GM12891 (cell line): ENCODE measurements around the gene ATP6AP2.
"Not testable (repeated sequence)": the region's sequence is repeated elsewhere in the genome, so short reads cannot be mapped to it uniquely, and the experiment has no call there.

Experiments
- DNase-seq: peaks from one replicate; pipeline ENCODE4 v3.0.0; 2011; ENCODE audit warnings: low spot score; ENCODE audit not compliant: insufficient read length
- FAIRE-seq: peaks from 2 replicates; lab custom pipeline; 2011; peaks lifted over from hg19 to GRCh38; lab: Jason Lieb, UNC
- PAX5 ChIP-seq: IDR thresholded peaks from 2 replicates; pipeline ENCODE4 v1.6.1; 2011; ENCODE audit warnings: low read length, moderate library complexity, mild to moderate bottlenecking; ENCODE audit not compliant: insufficient read depth, severe bottlenecking
- POLR2A ChIP-seq: IDR thresholded peaks from 2 replicates; pipeline ENCODE4 v1.6.1; 2011; ENCODE audit warnings: low read depth, low read length, control low read depth
- POLR2AphosphoS5 ChIP-seq: IDR thresholded peaks from 2 replicates; pipeline ENCODE4 v1.6.1; 2011; ENCODE audit warnings: low read depth, low read length, control low read depth
- POU2F2 ChIP-seq: IDR thresholded peaks from 2 replicates; pipeline ENCODE4 v1.6.1; 2011; ENCODE audit warnings: low read depth, mild to moderate bottlenecking, control low read depth, low read length, moderate library complexity
- SPI1 ChIP-seq: IDR thresholded peaks from 2 replicates; pipeline ENCODE4 v1.6.1; 2011; ENCODE audit warnings: low read depth, low read length, control low read depth
- TAF1 ChIP-seq: IDR thresholded peaks from 2 replicates; pipeline ENCODE4 v1.6.1; 2011; ENCODE audit warnings: low read depth, low read length, control low read depth

The ATP6AP2 gene

GRCh38 chrX:40573763-40574162 lies 7.0 kb upstream of the ATP6AP2 start:
- DNase-seq, result no peak
- FAIRE-seq, result peak; percentile 66
- TF ChIP-seq PAX5 (no peak), POLR2AphosphoS5 (no peak)

GRCh38 chrX:40575411-40575810 lies 5.4 kb upstream of the ATP6AP2 start:
- not testable (repeated sequence) for FAIRE-seq, DNase-seq

- no peak for TF ChIP-seq POU2F2
- no peak for TF ChIP-seq SPI1
- TF ChIP-seq PAX5, result no peak
- TF ChIP-seq TAF1, result no peak
- no peak for TF ChIP-seq POLR2A
- TF ChIP-seq POLR2AphosphoS5, result no peak
- FAIRE-seq, result no peak
- DNase-seq, result no peak
Measured at GRCh38 chrX:40576291-40576690, 4.5 kb upstream of the ATP6AP2 start.

- FAIRE-seq (no peak), DNase-seq (no peak)
- TF ChIP-seq POU2F2 (no peak), TAF1 (no peak), POLR2AphosphoS5 (no peak), SPI1 (no peak), PAX5 (no peak), POLR2A (no peak)
Measured at GRCh38 chrX:40578039-40578695, 2.6 kb upstream of the ATP6AP2 start.

- no peak for TF ChIP-seq TAF1
- TF ChIP-seq SPI1, result no peak
- TF ChIP-seq PAX5, result no peak
- TF ChIP-seq POLR2A, result no peak
- TF ChIP-seq POU2F2, result no peak
- no peak for TF ChIP-seq POLR2AphosphoS5
- FAIRE-seq, result no peak
- no peak for DNase-seq
Measured at GRCh38 chrX:40579141-40579540, 1.6 kb upstream of the ATP6AP2 start.

GRCh38 chrX:40579900-40580536 lies 752 bp upstream of the ATP6AP2 start:
- TF ChIP-seq POLR2A (no peak), TAF1 (no peak), PAX5 (no peak), POLR2AphosphoS5 (no peak), POU2F2 (no peak), SPI1 (no peak)
- DNase-seq, result no peak

GRCh38 chrX:40581336-40581920 lies 658 bp downstream of the ATP6AP2 start:
- TF ChIP-seq PAX5 (no peak), TAF1 (no peak), SPI1 (no peak), POU2F2 (no peak), POLR2A (no peak)
- no peak for DNase-seq
- FAIRE-seq, result no peak

More at GRCh38 chrX:40579900-40580536, 752 bp upstream of the ATP6AP2 start:
- no peak for FAIRE-seq

- peak; percentile 16 for FAIRE-seq
Measured at GRCh38 chrX:40582178-40582577, 1.4 kb downstream of the ATP6AP2 start.

GRCh38 chrX:40582811-40583210 lies 2.0 kb downstream of the ATP6AP2 start:
- DNase-seq, result no peak
- FAIRE-seq, result no peak
- TF ChIP-seq POLR2AphosphoS5 (no peak), PAX5 (no peak), TAF1 (no peak), POLR2A (no peak), POU2F2 (no peak), SPI1 (no peak)

More at GRCh38 chrX:40582178-40582577, 1.4 kb downstream of the ATP6AP2 start:
- not testable (repeated sequence) for DNase-seq

- FAIRE-seq, DNase-seq: not testable (repeated sequence)
Measured at GRCh38 chrX:40587623-40588022, 6.9 kb downstream of the ATP6AP2 start.

GRCh38 chrX:40589616-40590321 lies 9.0 kb downstream of the ATP6AP2 start:
- not testable (repeated sequence) for DNase-seq
- peak; percentile 74 for FAIRE-seq
